Measurements from ENCODE around the gene ADK.
"Not testable (repeated sequence)": the region's sequence is repeated elsewhere in the genome, so short reads cannot be mapped to it uniquely, and the experiment has no call there.

Gene ADK

DNA sequence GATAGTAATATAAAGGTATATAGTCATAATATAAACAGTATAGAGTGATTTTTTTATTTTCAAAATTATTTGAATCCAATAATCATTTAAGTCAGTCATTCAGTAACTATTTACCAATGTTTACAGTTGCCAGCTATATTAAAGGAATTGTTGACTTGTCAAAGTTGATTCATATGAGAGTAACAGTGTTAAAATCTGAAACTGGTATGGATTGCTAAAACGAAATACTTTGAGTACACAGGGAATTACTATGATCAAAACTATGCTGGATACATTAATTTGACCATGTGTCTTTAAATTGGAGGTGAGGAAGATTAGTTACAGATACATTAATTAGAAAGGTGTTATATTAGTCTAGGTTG lies 282.6 kb downstream of the ADK start:
- DNase-seq = no peak

DNA sequence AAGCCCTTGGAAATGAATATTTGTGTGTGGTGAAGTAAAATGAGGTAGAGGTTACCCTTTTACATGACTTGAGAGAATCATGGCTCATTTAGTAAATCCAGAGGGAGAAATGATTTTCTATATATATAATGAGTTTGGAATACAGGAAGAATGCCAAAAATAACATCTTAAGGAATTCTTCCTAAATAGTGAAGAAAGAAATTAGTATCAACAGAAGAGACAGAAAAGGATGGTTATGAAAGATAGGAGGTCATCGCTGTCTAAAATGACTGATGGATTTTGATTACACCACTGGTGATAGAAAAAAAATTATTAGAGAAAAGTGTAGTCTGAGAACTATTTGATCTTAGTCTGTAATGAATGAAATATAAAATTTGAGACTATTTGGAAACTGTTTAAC lies 283.0 kb downstream of the ADK start:
- DNase-seq = no peak

DNA sequence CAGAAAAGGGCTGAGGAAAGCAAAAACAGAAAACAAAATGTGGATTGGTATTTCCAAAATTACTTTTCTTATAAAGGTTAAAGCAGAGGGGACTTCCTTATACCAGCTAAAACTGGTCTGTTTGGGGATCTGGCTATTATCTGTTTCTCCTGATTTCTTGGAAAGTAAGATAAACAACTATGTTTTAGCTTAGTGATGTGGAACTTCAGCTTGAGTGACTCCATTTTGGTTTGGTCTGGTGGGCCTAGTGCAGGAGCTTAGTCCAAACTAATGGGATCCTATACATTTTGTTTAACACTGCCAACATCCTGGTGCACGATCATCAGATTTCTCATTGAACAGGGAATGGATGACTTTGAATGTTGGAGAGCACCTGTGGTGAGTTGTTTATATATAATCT lies 283.5 kb downstream of the ADK start:
- no peak for DNase-seq

DNA sequence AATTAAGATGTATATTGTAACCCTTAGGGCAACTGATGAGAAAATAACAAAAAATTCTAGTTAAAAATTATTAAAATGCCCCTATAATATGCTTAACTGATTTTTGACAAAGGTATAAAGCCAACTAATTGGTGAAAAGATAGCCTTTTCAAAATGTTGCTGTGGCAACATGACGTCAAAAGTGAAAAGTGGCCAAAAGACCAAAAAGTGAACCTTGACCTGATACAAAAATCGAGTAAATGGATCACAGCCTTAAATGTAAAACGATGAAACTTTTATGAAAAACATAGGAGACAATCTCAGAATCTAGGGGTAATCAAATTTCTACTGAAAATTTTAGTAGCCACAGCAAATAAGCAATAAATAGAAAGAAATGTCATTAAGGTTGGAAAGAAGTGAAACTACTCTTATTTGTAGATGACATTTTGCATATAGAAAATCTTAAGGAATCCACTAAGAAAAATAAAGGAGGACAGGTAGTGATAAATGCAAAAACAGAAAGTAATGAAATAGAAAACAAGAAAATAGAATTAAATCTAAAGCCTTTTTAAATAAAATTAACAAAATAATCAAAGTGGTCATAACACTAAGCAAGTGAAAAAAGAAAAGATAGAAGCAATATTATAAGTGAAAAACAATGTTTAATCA lies 285.6 kb downstream of the ADK start:
- DNase-seq = no peak

- DNase-seq = no peak
Measured at GRCh38 chr10:74437822-74438221, 286.8 kb downstream of the ADK start.

GRCh38 chr10:74439213-74439612 lies 288.2 kb downstream of the ADK start:
- DNase-seq = no peak

GRCh38 chr10:74445493-74445892 lies 294.5 kb downstream of the ADK start:
- DNase-seq = no peak

DNA sequence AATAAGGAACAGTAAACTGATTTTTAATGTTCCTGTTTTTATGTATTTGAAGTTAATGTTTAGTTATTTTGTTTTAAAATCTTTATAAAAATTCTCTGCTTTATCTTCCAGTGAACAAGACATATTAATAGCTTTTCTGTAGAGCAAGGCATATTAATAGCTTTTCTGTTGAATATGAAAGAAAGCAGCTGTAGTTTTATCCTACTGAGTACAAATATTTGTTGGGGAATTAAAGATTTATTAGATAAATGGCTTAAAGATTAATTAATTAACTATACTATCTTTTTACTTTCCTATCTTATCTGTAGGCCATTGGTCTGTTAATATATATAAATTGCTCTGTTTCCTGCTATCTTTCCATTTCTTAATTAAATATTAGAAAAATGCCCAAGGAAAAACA lies 299.6 kb downstream of the ADK start:
- no peak for DNase-seq

GRCh38 chr10:74451127-74451829 lies 300.3 kb downstream of the ADK start:
- no peak for DNase-seq

- DNase-seq = no peak
Measured at GRCh38 chr10:74453169-74453568, 302.1 kb downstream of the ADK start.

GRCh38 chr10:74457478-74457877 lies 306.5 kb downstream of the ADK start:
- not testable (repeated sequence) for DNase-seq

GRCh38 chr10:74460812-74461211 lies 309.8 kb downstream of the ADK start:
- DNase-seq = no peak

GRCh38 chr10:74474022-74474713 lies 323.1 kb downstream of the ADK start:
- no peak for DNase-seq

DNA sequence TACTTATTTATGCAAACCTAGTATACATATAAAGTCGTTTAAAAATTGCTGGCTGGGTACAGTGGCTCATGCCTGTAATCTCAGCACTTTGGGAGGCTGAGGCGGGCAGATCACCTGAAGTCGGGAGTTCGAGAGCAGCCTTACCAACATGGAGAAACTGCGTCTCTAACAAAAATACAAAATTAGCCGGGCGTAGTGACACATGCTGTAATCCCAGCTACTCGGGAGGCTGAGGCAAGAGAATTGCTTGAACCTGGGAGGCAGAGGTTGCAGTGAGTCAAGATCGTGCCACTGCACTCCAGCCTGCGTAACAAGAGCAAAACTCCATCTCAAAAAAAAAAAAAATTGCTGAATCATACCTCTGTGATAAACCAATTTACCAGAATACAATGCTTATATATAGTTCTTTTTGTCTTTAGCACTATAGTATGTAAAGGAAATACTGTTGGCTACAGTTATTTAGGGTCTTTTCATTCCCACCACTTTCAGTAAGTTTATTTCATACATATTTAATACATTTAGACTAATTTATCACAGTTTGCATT lies 325.2 kb downstream of the ADK start:
- not testable (repeated sequence) for DNase-seq

DNA sequence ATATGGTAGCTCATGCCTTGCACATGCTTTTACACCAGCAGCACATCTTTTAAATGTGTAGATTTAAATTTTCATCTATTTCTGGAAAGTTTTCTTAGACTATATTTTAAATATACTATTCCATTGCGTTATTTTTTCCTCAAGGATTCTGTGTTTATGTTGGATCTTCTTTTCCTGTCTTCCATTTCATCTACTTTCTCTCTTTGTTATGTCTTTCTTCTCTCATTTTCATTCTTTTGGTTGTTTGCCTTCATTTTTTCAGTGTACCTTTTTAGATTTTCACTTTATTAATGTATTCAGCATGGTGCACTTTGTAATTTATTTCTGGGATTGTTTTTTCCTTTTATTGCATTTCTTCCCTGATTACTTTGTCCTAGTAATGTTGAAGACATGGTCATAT lies 329.8 kb downstream of the ADK start:
- no peak for DNase-seq

DNA sequence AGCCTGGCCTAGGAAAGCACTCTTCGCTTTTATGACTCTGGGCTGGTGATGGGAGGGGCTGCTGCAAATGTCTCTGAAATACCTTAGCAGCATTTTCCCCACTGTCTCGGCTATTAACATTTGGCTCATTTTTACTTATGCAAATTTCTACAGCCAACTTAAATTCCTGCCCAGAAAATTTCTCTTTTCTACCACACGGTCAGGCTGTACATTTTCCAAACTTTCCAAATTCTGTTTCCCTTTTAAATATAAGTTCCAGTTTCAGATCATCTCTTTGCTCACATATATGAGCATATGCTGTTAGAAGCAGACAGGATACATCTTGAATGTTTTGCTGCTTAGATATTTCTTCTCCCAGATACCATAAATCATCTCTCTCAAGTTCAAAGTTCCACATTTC lies 332.3 kb downstream of the ADK start:
- no peak for DNase-seq

GRCh38 chr10:74485283-74485682 lies 334.3 kb downstream of the ADK start:
- DNase-seq = no peak

- DNase-seq = no peak
Measured at GRCh38 chr10:74486659-74487058, 335.6 kb downstream of the ADK start.

DNA sequence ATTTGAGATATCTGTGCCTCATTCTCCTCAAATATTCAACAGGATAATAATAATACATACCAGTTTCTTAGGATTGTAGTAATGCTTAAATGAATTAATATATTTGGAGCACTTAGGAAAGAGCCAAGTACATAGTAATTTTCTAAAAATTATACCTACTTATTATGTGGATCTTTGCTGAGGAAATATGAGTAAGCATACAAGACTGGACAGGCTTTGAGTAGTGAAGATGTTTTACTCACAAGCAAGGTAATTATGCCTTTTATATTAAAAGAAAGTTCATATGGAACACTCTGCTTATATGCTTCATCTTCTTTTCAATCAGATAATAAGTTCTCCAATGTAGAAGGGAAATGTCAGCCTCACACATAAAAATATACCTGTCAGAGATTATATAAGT lies 337.9 kb downstream of the ADK start:
- DNase-seq = no peak

DNA sequence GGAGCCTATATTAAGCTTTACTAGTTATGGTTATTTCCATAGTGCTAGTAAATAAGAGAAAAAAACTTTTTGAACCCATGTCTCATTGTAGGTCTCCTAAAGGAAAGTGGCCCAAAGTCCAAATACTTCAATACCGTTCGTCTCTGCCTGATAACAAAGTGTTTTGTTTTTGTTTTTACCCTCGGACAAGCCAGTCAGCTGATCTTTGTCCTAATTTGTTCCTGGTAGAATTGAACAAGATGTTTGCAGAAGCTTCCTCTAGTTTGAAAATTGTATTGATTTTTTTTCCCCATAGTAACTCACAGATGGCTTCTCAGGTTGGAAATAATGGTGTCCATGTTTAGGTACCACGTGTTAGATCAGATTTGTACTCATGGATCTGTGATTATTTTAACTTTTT lies 339.5 kb downstream of the ADK start:
- DNase-seq = no peak

- no peak for DNase-seq
Measured at GRCh38 chr10:74491014-74491413, 340.0 kb downstream of the ADK start.

- DNase-seq = not testable (repeated sequence)
Measured at GRCh38 chr10:74496276-74496675, 345.3 kb downstream of the ADK start.

DNA sequence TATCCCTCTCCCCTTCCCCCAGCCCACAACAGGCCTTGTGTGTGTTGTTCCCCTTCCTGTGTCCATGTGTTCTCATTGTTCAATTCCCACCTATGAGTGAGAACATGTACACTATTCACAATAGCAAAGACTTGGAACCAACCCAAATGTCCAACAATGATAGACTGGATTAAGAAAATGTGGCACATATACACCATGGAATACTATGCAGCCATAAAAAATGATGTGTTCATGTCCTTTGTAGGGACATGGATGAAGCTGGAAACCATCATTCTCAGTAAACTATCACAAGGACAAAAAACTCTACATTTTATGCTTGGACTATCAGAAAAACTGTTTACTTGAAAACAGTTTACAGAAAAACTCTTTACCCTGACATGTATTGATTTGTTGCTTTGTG lies 347.6 kb downstream of the ADK start:
- not testable (repeated sequence) for DNase-seq

Measured in effector CD8-positive, alpha-beta T cell (primary cell).